Measurements from ENCODE around the gene EDC4. TPM values are rescaled to one million over a fixed set of nuclear protein-coding genes. Genes with fewer than 3 reads are reported as not detected.

EDC4 gene
- total RNA-seq, 1 donor from 2014 or later: 81.1 TPM

GRCh38 chr16:67846063-67846319 lies 26.9 kb upstream of the EDC4 start:
- Mint-ChIP-seq H3K27ac (peak overlapping the region; percentile 94), H3K4me3 (peak overlapping the region; percentile 88), H3K9me3 (no peaks in the 10 kb centered on the region), H3K4me1 (ENCODE audit: unreplicated experiment) (peaks cover 42% of the 10 kb centered on the region), H3K27me3 (no peaks in the 10 kb centered on the region), H3K36me3 (peaks cover 3% of the 10 kb centered on the region)
- TF ChIP-seq CTCF (conservative IDR thresholded peaks at IDR 0.05): no peak
- no peak for DNase-seq (ENCODE audit: extremely low spot score, unreplicated experiment)

DNA sequence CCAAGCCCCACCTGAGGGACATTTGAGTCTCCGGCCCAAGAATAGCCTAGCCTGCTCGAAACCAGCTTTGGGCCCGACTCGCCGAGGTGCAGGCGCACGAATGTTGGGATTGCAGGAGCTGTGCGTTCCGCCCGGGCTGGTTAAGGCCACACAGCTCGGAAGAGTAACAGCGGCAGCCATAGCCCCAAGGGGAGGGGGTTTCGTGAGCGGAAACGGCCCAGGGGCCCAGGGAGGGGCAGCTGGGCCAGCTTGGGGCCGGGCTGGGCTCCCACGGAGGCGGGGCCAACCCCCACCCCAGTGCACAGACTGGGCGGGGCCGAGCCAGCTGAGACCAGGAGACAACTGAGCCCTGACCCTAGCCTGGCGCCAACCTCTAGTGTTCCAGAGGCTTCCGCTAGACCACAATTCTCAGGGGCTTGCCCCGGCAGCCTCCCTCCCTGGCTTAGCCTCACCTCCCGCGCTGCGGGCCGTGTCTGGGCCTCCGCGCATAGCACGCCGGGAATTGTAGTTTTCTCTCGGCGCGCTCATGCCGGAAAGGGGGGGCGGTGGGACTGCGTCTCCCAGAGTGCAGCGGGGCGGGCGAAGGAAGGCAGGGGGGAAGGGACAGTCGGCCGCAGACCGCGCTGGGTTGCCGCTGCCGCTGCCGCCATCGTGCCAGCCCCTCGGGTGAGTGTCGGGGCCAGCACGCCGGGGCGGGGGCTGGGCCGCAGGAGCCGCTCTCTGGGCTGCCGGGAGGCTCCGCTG lies 26.4 kb upstream of the EDC4 start, which contains the start of gene NUTF2:
TSS of gene NUTF2 (plus strand) at position 614 of the 744 bp plus-strand sequence. CDS start 18,198 bp downstream, outside the sequence.
- Mint-ChIP-seq H3K4me1 (ENCODE audit: unreplicated experiment) (peaks cover 39% of the 10 kb centered on the region), H3K4me3 (peak within 1 kb of the TSS; percentile 96), H3K27ac (peak within 1 kb of the TSS; percentile 99), H3K27me3 (no peaks in the 10 kb centered on the region), H3K36me3 (peaks cover 3% of the 10 kb centered on the region), H3K9me3 (no peaks in the 10 kb centered on the region)
- TF ChIP-seq CTCF (conservative IDR thresholded peaks at IDR 0.05): peak; percentile 20
- DNase-seq (ENCODE audit: extremely low spot score, unreplicated experiment): peak; percentile 99

- H3K27me3 Mint-ChIP-seq: no peaks in the 10 kb centered on the region
- H3K4me3 Mint-ChIP-seq: peak within 1 kb of the TSS; percentile 96
- peaks cover 3% of the 10 kb centered on the region for H3K36me3 Mint-ChIP-seq
- no peak for TF ChIP-seq CTCF (conservative IDR thresholded peaks at IDR 0.05)
- H3K4me1 Mint-ChIP-seq (ENCODE audit: unreplicated experiment): peaks cover 36% of the 10 kb centered on the region
- H3K27ac Mint-ChIP-seq: peak within 1 kb of the TSS; percentile 99
- H3K9me3 Mint-ChIP-seq: no peaks in the 10 kb centered on the region
- peak; percentile 73 for DNase-seq (ENCODE audit: extremely low spot score, unreplicated experiment)
Measured at GRCh38 chr16:67847064-67847861, 25.6 kb upstream of the EDC4 start, which contains the start of gene CENPT. Gene CENPT (minus strand): TSS chr16:67847693. CDS start chr16:67833859, 13,834 bp downstream.

- no peaks in the 10 kb centered on the region for H3K27me3 Mint-ChIP-seq
Measured at GRCh38 chr16:67848118-67848517, 24.7 kb upstream of the EDC4 start.

DNA sequence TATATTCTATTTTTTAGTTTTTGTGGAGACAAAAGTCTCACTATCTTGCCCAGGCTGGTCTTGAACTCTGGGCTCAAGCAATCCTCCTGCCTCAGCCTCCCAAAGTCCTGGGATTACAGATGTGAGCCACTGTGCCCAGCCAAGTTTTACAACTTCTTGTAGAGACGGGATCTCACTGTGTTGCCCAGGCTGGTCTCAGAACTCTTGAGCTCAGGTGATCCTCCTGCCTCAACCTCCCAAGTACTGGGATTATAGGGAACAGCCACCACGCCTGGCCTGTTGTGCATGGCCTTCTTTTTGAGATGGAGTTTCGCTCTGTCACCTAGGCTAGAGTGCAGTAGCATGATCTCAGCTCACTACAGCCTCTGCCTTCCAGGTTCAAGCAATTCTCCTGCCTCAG lies 19.2 kb upstream of the EDC4 start:
- no peak overlapping the region for H3K27ac Mint-ChIP-seq
- peaks cover 10% of the 10 kb centered on the region for H3K36me3 Mint-ChIP-seq
- H3K9me3 Mint-ChIP-seq: no peaks in the 10 kb centered on the region
- no peaks in the 10 kb centered on the region for H3K27me3 Mint-ChIP-seq
- no peak for DNase-seq (ENCODE audit: extremely low spot score, unreplicated experiment)
- no peak for TF ChIP-seq CTCF (conservative IDR thresholded peaks at IDR 0.05)
- peaks cover 35% of the 10 kb centered on the region for H3K4me1 Mint-ChIP-seq (ENCODE audit: unreplicated experiment)
- no peak overlapping the region for H3K4me3 Mint-ChIP-seq

More at GRCh38 chr16:67848118-67848517, 24.7 kb upstream of the EDC4 start:
- Mint-ChIP-seq H3K4me1 (ENCODE audit: unreplicated experiment) (peaks cover 36% of the 10 kb centered on the region), H3K9me3 (no peaks in the 10 kb centered on the region), H3K36me3 (peaks cover 3% of the 10 kb centered on the region), H3K27ac (peak overlapping the region; percentile 99), H3K4me3 (peak overlapping the region; percentile 96)
- no peak for DNase-seq (ENCODE audit: extremely low spot score, unreplicated experiment)
- TF ChIP-seq CTCF (conservative IDR thresholded peaks at IDR 0.05): no peak
